ENCODE measurements around the gene MLF2. TPM values are rescaled to one million over a fixed set of nuclear protein-coding genes. Genes with fewer than 3 reads are reported as not detected.
A peak's percentile ranks its signal among the peaks of the same experiment; 100 is the strongest.
"Not testable (repeated sequence)": the region's sequence is repeated elsewhere in the genome, so short reads cannot be mapped to it uniquely, and the experiment has no call there.

MLF2 gene
- total and polyA plus RNA-seq, 11 donors = 126 to 231 (median 152) TPM

DNA sequence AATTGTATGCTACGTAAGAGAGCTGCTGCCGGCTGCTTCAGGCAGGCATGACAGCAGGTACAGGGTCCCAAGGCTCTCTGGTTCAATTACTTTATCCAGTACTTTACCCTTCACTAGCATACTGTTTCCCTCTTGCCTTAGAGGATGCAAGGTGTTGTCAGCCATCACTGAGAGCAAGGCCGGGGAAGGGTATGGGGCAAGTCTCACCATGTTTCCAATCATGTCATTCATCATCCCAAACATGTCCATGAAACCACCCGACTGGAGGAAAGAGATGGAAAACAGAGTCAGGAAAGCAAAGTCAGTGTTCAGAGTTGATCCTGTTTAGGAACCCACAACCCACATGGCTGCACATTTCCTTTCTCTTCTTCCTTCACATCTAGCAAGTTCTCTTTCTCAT lies 2.4 kb downstream of the MLF2 start:
- 85 to 93% (median 86%) methylated on average over 4 of the region's 4 CpGs for WGBS, 4 donors
- TF ChIP-seq POLR2A (IDR thresholded peaks at IDR 0.05) = no peak
- TF ChIP-seq CTCF (IDR thresholded peaks at IDR 0.05) = no peak
- H3K9me3 ChIP-seq = no peaks in the 10 kb centered on the region
- peaks cover 0 to 40% (median 20%) of the 10 kb centered on the region in 12 donors for H3K4me1 ChIP-seq
- no peak for DNase-seq
- intact Hi-C loops (cut with DNase I) = loop anchor here in 8 of 10 donors (5.0 kb wide), 3 partner anchors 72 to 117 kb away; partner anchors contain the start of genes P3H3 (in 6 of the 8), TPI1 (in 2 of the 8) and GPR162 (in 1 of the 8)
- no peak overlapping the region for H3K27ac ChIP-seq
- peaks cover 0 to 56% (median 53%) of the 10 kb centered on the region in 9 donors for H3K36me3 ChIP-seq
- ATAC-seq = no peak
- H3K27me3 ChIP-seq = no peaks in the 10 kb centered on the region
- no peak overlapping the region for H3K4me3 ChIP-seq

- no peak for TF ChIP-seq CTCF (IDR thresholded peaks at IDR 0.05)
- TF ChIP-seq POLR2A (IDR thresholded peaks at IDR 0.05) = no peak
- Histone ChIP-seq H3K4me3 (no peak overlapping the region), H3K27me3 (no peaks in the 10 kb centered on the region), H3K27ac (no peak overlapping the region), H3K36me3 (peaks cover 0 to 56% (median 53%) of the 10 kb centered on the region in 9 donors), H3K4me1 (peaks cover 0 to 29% (median 15%) of the 10 kb centered on the region in 12 donors), H3K9me3 (no peaks in the 10 kb centered on the region)
- 92 to 95% (median 94%) methylated on average over 28 of the region's 28 CpGs for WGBS, 4 donors
- DNase-seq (no peak), ATAC-seq (no peak)
- intact Hi-C loops (cut with DNase I) = no loop called here
Measured at GRCh38 chr12:6748761-6749160, 4.2 kb downstream of the MLF2 start.

- DNase-seq (no peak), ATAC-seq (no peak)
- intact Hi-C loops (cut with DNase I) = no loop called here
- H3K27ac ChIP-seq = no peak overlapping the region
- H3K27me3 ChIP-seq = no peaks in the 10 kb centered on the region
- TF ChIP-seq CTCF (IDR thresholded peaks at IDR 0.05) (no peak), POLR2A (IDR thresholded peaks at IDR 0.05) (no peak)
- H3K36me3 ChIP-seq = peaks cover 0 to 56% (median 53%) of the 10 kb centered on the region in 9 donors
- no peak overlapping the region for H3K4me3 ChIP-seq
- no peaks in the 10 kb centered on the region for H3K9me3 ChIP-seq
- 69 to 80% (median 76%) methylated on average over 4 of the region's 4 CpGs for WGBS, 4 donors
- H3K4me1 ChIP-seq = peaks cover 0 to 26% (median 12%) of the 10 kb centered on the region in 12 donors
Measured at GRCh38 chr12:6747216-6747615, 5.7 kb downstream of the MLF2 start.

- peak in 3 of 4 donors; percentile 28 to 68 (median 58) for ATAC-seq
- intact Hi-C loops (cut with DNase I) = no loop called here
- H3K36me3 ChIP-seq = peaks cover 0 to 47% (median 43%) of the 10 kb centered on the region in 9 donors
- DNase-seq = peak in 1 of 5 donors; percentile 31
- peak overlapping the region in 8 of 12 donors; percentile 4 to 69 (median 44) for H3K27ac ChIP-seq
- H3K4me3 ChIP-seq = no peak overlapping the region
- WGBS, 4 donors = 53 to 61% (median 56%) methylated on average over 12 to 13 of the region's 13 CpGs
- peaks cover 0 to 14% (median 4%) of the 10 kb centered on the region in 12 donors for H3K4me1 ChIP-seq
- no peak for TF ChIP-seq CTCF (IDR thresholded peaks at IDR 0.05)
- no peaks in the 10 kb centered on the region for H3K27me3 ChIP-seq
- H3K9me3 ChIP-seq = no peaks in the 10 kb centered on the region
Measured at GRCh38 chr12:6745741-6746525, 7.0 kb downstream of the MLF2 start.

DNA sequence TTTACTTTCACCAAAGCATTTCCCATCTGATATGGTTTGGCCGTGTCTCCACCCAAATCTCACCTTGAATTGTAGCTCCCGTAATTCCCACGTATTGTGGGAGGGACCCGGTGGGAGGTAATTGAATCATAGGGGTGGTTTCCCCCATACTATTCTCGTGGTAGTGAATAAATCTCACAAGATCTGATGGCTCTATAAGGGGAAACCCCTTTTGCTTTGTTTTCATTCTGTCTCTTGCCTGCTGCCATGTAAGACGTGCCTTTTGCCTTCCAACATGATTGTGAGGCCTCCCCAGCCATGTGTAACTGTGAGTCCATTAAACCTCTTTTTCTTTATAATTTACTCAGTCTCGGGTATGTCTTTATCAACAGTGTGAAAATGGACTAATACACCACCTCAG lies 9.6 kb downstream of the MLF2 start:
- H3K9me3 ChIP-seq; H3K27ac ChIP-seq; H3K4me3 ChIP-seq; ATAC-seq; H3K27me3 ChIP-seq; intact Hi-C loops (cut with DNase I): not testable (repeated sequence)
- WGBS, 4 donors = 77 to 81% (median 79%) methylated on average over 7 of the region's 7 CpGs
- DNase-seq = peak in 1 of 5 donors; percentile 4
- Histone ChIP-seq H3K36me3 (peaks cover 0 to 21% (median 17%) of the 10 kb centered on the region in 9 donors), H3K4me1 (peaks cover 0 to 14% (median 4%) of the 10 kb centered on the region in 12 donors)
